GM10248 (cell line): ENCODE measurements around the gene EVI5.

Source experiments
- CTCF ChIA-PET: fragments of 300-600 bp; sonication (Branson Sonifier 250); formaldehyde crosslinking; extraction: SDS; loops from one replicate; lab custom pipeline; 2021; ENCODE audit warnings: antibody characterized with exemption; lab: Yijun Ruan, JAX
- POLR2A ChIA-PET: fragments of 350-650 bp; sonication (Branson Sonifier 250); formaldehyde crosslinking; extraction: SDS; loops from one replicate; lab custom pipeline; 2020; ENCODE audit warnings: antibody characterized with exemption; lab: Yijun Ruan, JAX
- DNase-seq: peaks from one replicate; pipeline ENCODE4 v3.0.0; 2012; ENCODE audit errors: extremely low spot score
- TF ChIP-seq, protein P1 (sequence below): IDR thresholded peaks from 2 replicates; pipeline ENCODE4 v1.5.1; 2012; ENCODE audit warnings: mild to moderate bottlenecking, low read depth; ENCODE audit errors: extremely low read depth, missing control alignments, control extremely low read depth

The EVI5 gene

DNA sequence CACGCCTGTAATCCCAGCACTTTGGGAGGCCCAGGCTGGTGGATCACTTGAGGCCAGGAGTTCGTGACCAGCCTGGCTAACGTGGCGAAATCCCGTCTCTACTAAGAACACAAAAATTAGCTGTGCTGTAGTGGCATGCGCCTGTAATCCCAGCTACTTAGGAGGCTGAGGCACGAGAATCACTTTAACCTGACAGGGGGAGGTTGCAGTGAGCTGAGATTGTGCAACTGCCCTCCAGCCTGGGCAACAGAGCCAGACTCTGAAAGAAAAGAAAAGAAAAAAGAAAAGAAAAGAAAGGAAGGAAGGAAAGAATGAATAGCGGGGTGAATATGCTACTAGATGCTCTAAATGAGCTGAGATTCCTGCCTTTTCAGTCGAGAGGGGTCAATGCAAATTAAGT, 305.3 kb downstream of the EVI5 start:
- POLR2A ChIA-PET: no interaction called here
- DNase-seq: no peak
- CTCF ChIA-PET: no interaction called here
- TF ChIP-seq, protein P1, sequence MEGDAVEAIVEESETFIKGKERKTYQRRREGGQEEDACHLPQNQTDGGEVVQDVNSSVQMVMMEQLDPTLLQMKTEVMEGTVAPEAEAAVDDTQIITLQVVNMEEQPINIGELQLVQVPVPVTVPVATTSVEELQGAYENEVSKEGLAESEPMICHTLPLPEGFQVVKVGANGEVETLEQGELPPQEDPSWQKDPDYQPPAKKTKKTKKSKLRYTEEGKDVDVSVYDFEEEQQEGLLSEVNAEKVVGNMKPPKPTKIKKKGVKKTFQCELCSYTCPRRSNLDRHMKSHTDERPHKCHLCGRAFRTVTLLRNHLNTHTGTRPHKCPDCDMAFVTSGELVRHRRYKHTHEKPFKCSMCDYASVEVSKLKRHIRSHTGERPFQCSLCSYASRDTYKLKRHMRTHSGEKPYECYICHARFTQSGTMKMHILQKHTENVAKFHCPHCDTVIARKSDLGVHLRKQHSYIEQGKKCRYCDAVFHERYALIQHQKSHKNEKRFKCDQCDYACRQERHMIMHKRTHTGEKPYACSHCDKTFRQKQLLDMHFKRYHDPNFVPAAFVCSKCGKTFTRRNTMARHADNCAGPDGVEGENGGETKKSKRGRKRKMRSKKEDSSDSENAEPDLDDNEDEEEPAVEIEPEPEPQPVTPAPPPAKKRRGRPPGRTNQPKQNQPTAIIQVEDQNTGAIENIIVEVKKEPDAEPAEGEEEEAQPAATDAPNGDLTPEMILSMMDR: no peak

DNA sequence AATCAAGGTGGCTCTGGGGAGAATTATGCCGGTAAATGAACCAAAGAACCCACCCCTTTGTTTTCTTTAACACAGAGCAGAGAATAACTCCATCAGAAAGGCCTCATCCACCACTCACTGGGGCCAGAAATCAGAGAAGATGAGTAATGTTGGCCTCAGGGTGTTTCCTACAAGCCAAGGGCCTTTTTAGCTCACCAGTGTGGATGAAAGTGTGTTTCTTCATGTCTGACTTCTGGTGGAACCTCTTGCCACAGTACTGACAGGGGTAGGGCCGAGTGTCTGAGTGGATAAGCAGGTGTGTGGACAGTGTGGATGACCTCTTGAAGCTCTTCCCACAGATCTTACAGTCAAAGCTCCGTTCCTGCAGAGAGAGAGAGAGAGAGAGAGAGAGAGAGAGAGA, 306.5 kb downstream of the EVI5 start:
- POLR2A ChIA-PET: interaction anchor here (0.5 kb wide), 1 partner anchor 8 kb away, joined by 3 read pairs; the partner anchor contains the start of gene GFI1
- DNase-seq: no peak
- CTCF ChIA-PET: interaction anchor here (1.4 to 3.1 kb wide), 2 partner anchors 7 to 62 kb away, joined by 3 to 17 read pairs; partner anchors contain the start of gene GFI1
- TF ChIP-seq, protein P1: no peak

DNA sequence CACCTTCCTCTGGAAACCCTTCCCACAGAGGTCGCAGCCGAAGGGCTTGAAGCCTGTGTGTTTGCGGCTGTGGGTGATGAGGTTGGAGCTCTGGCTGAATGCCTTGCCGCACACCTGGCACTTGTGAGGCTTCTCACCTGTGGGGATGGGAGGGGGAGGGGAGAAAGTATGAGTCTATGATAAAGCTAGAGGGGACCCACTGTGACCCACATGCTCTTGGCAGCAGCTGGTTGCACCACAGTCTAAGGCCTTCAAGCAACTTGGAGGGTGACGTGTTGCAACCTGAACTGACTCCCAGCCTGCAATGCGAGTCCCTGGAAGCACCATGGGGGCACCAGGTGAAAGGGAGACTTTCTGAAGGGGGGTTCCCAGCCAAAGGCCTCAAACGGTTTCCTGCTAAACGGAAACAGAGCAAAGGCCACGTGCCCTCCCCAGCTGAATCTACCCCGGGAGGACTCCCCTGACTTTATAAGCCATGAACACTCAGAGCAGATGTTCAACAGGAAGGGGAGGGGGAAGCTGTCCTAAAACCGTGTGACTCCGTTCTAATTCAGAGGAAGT, 308.8 kb downstream of the EVI5 start:
- DNase-seq: peak; percentile 42
- TF ChIP-seq, protein P1: no peak
- ChIA-PET POLR2A (interaction anchor here (0.5 kb wide), 1 partner anchor 486 kb away, joined by 5 read pairs; no protein-coding TSS in a partner anchor), CTCF (interaction anchor here (3.1 kb wide), 1 partner anchor 10 kb away, joined by 17 read pairs; the partner anchor contains the start of gene GFI1)

DNA sequence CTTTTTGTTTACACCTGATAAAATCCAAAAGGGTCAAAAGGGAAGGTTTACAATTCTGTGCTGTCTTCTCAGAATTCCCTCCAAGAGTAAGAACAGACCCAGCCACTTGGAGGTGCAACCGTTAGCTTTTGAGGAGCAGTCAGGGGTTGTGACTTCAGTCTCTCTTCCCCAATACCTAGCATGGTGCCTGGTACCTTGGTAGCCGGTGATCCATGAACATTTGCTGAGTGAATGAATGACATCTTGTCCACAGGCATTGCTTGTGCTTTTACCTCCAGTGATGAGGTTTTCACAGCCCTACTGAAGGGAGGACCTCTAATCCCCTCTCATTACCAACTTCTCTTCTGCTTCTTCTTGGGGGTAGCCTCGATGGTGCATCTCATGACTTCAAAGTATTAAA, 309.9 kb downstream of the EVI5 start:
- DNase-seq: no peak
- ChIA-PET CTCF (interaction anchor here (0.6 to 3.7 kb wide), 4 partner anchors 10 to 164 kb away, joined by 3 to 40 read pairs (median 7); partner anchors contain the start of gene GFI1), POLR2A (interaction anchor here (0.8 to 2.3 kb wide), 2 partner anchors 7 to 10 kb away, joined by 3 to 9 read pairs; no protein-coding TSS in a partner anchor)
- TF ChIP-seq, protein P1: no peak

DNA sequence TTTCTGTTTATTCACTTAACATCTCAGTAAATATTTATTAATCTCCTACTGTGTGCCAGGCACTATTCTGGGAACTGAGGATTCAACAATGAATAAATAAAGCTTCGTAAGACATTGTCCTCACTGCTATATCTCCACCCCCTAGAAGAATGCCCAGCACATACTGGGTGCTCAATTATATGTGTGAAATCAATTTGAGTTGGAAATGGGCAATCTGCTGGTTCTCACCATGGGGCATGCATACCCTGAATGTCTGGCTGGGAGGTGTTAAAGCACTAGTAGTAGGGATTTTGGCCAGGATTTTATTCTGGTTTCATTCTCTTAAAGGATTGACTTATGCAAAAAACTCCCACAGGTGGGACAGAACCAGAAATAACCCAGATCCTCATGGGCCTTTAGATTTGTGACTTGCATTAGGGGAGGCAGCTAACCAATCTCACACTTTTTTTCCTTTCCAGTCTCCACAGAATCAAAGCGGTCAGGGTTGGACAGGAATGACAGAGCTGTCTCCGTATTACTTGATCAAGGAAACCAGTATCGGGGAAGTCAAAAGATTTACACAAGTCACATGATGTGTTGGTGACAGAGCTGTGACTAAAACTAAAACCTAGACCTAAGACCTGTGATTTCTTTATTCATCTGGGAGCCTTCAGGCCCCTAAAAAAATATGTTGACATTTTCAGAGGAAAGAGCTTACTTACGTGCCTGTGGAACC, 311.0 kb downstream of the EVI5 start:
- POLR2A ChIA-PET: interaction anchor here (0.5 to 2.3 kb wide), 4 partner anchors 8 to 722 kb away, joined by 3 to 9 read pairs (median 4); no protein-coding TSS in a partner anchor
- DNase-seq: peak; percentile 35
- CTCF ChIA-PET: interaction anchor here (0.6 to 3.7 kb wide), 8 partner anchors 9 to 163 kb away, joined by 3 to 40 read pairs (median 4); partner anchors contain the start of gene GFI1
- TF ChIP-seq, protein P1: no peak

DNA sequence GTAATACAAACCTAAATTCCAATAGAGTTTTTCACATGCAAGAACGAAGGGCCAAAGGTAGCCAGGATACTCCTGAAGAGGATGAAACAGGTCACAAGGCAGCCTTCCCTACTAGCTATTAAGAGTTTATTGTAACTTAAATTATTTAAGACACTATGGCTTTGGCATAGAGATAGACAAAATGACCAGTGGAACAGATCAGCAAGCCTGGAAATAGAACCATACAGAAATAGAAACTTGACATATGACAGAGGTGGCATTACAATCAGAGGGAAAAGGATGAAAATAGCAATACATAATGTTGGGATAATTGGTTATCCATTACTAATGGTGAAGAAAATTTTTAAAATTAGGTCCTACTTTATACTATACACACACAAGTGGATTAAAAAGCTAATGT, 314.7 kb downstream of the EVI5 start:
- no peak for DNase-seq
- ChIA-PET CTCF (no interaction called here), POLR2A (no interaction called here)
- TF ChIP-seq, protein P1: no peak
